ENCODE results near the gene LAIR2.
A peak's percentile ranks its signal among the peaks of the same experiment; 100 is the strongest.

The LAIR2 gene

GRCh38 chr19:54480051-54480450 lies 22.6 kb upstream of the LAIR2 start:
- POLR2A ChIA-PET: no interaction called here
- no peak overlapping the region for H3K4me3 ChIP-seq (ENCODE audit: low read depth, low read length)
- CTCF ChIA-PET: interaction anchor here (1.0 to 2.5 kb wide), 5 partner anchors 10 to 197 kb away, joined by 3 to 28 read pairs (median 5); no protein-coding TSS in a partner anchor
- no peak for TF ChIP-seq CTCF (IDR thresholded peaks at IDR 0.05; ENCODE audit: insufficient read depth, low read length, missing control alignments)
- no peak for DNase-seq (ENCODE audit: low read depth, low spot score)

GRCh38 chr19:54481326-54481930 lies 21.2 kb upstream of the LAIR2 start:
- no peak overlapping the region for H3K4me3 ChIP-seq (ENCODE audit: low read depth, low read length)
- DNase-seq (ENCODE audit: low read depth, low spot score): no peak
- ChIA-PET CTCF (interaction anchor here (0.6 to 2.1 kb wide), 14 partner anchors 8 to 618 kb away, joined by 3 to 28 read pairs (median 3); partner anchors contain the start of genes CDC42EP5 and RDH13), POLR2A (no interaction called here)
- peak; percentile 71 for TF ChIP-seq CTCF (IDR thresholded peaks at IDR 0.05; ENCODE audit: insufficient read depth, low read length, missing control alignments)

GRCh38 chr19:54482889-54483288 lies 19.7 kb upstream of the LAIR2 start:
- no peak overlapping the region for H3K4me3 ChIP-seq (ENCODE audit: low read depth, low read length)
- DNase-seq (ENCODE audit: low read depth, low spot score): no peak
- CTCF ChIA-PET: no interaction called here
- POLR2A ChIA-PET: no interaction called here
- no peak for TF ChIP-seq CTCF (IDR thresholded peaks at IDR 0.05; ENCODE audit: insufficient read depth, low read length, missing control alignments)

- ChIA-PET CTCF (no interaction called here), POLR2A (no interaction called here)
- no peak for TF ChIP-seq CTCF (IDR thresholded peaks at IDR 0.05; ENCODE audit: insufficient read depth, low read length, missing control alignments)
- no peak for DNase-seq (ENCODE audit: low read depth, low spot score)
- no peak overlapping the region for H3K4me3 ChIP-seq (ENCODE audit: low read depth, low read length)
Measured at GRCh38 chr19:54484451-54484850, 18.2 kb upstream of the LAIR2 start.

GRCh38 chr19:54485851-54486250 lies 16.8 kb upstream of the LAIR2 start:
- TF ChIP-seq CTCF (IDR thresholded peaks at IDR 0.05; ENCODE audit: insufficient read depth, low read length, missing control alignments): no peak
- ChIA-PET CTCF (interaction anchor here (0.8 kb wide), 1 partner anchor 191 kb away, joined by 3 read pairs; no protein-coding TSS in a partner anchor), POLR2A (no interaction called here)
- H3K4me3 ChIP-seq (ENCODE audit: low read depth, low read length): no peak overlapping the region
- no peak for DNase-seq (ENCODE audit: low read depth, low spot score)

- TF ChIP-seq CTCF (IDR thresholded peaks at IDR 0.05; ENCODE audit: insufficient read depth, low read length, missing control alignments): no peak
- H3K4me3 ChIP-seq (ENCODE audit: low read depth, low read length): no peak overlapping the region
- CTCF ChIA-PET: interaction anchor here (1.0 kb wide), 1 partner anchor 11 kb away, joined by 3 read pairs; no protein-coding TSS in a partner anchor
- no peak for DNase-seq (ENCODE audit: low read depth, low spot score)
- POLR2A ChIA-PET: no interaction called here
Measured at GRCh38 chr19:54489341-54489740, 13.3 kb upstream of the LAIR2 start.
